NCI-H1105 (cell line): Measurements from ENCODE around the gene DNAH12.
"Not testable (repeated sequence)": the region's sequence is repeated elsewhere in the genome, so short reads cannot be mapped to it uniquely, and the experiment has no call there.

Source experiments
- DNase-seq: peaks from one replicate; lab custom pipeline; 2025; lab: John Stamatoyannopoulos, UW

DNAH12 gene

GRCh38 chr3:57402675-57403074 is 141.5 kb downstream of the DNAH12 start:
- no peak for DNase-seq

DNA sequence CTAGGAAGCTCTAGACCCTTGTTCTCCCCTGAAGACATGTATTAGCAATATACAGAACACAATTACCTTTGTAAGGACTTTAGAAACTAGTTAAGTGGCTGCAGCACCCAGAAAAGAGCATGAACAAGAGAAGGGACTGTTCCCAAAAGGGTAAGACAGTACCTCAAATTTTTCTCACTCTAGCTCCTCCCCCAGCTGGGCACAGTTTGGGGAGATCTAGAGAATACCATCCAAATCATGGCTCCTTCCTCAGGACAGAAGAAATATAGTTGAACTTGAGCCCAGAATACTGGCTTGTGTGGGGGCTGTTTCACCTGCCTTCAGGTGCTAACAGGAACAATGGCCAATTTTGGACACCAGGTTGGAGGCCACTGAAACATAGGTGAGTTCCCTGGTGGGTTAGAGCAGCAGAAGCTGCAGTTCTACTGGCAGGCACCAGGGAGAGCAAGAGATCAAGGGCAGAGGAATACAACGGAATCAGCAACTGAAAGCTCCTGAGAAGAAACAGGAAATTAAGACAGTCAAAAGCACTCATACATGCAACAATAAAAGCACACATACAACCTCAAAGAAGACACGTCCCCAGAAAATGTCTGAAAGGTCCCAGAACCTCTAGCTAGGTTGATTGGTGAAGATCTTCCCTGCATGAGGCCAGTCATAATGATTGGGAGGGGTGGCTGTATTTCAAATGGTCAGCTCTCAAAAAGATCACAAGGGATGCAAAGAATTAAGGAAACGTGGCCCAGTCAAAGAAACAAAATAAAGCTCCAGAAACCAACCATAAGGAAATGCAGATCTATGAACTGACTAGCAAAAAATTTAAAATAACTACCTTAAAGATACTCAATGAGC is 146.7 kb downstream of the DNAH12 start:
- no peak for DNase-seq

DNA sequence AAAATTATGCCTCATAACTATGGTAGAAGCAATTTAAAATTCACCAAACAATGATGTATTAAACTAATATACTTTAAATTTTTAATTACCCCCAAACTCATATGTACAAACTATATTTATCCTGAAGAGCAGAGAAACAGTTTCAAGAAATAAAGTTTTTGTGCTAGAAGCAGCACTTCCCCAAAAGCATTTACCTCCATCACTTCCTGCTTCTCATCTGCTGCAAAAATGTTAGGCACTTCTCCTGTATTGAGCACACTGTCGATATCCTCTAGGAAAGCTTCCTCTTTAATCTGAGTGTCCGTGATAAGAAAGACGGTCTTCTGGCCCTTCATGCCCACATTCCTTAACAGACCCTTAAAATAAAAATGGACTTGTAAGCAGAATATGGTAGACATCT is 150.2 kb downstream of the DNAH12 start:
- no peak for DNase-seq

- no peak for DNase-seq
Measured at GRCh38 chr3:57391767-57392166, 152.4 kb downstream of the DNAH12 start.

GRCh38 chr3:57389271-57389670 is 154.9 kb downstream of the DNAH12 start:
- DNase-seq: no peak

DNA sequence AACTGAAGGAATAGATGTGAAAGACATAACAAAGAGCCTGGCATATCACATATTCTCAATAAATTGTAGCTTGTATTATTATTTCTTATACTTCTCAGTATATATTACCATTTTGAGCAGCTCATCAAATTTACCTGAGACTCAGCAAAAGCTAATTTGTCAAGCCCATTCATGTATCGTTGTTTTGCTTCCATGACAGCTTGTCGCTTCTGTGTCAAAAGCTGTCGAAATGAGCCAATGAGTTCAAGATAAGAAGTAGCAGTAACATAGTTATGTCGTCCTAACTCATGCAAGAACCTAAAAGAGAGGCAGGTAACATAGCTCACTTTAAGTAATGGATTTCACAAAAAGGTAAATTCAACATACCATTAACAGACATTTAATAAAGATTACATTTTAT is 157.8 kb downstream of the DNAH12 start:
- no peak for DNase-seq

DNA sequence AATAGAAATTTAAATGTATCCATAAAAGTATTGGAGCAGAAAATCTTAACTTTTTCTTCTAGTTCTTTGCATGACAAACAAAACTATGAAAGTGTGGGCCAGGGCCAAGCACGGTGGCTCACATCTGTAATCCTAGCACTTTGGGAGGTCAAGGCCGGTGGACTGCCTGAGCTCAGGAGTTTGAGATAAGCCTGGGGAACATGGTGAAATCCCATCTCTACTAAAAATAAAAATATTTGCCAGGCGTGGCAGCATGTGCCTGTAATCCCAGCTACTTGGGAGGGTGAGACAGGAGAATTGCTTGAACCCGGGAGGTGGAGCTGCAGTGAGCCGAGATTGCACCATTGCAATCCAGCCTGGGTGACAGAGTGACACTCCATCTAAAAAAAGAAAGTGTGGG is 158.6 kb downstream of the DNAH12 start:
- DNase-seq: no peak

- DNase-seq: no peak
Measured at GRCh38 chr3:57383838-57384237, 160.3 kb downstream of the DNAH12 start.

GRCh38 chr3:57383406-57383805 is 160.7 kb downstream of the DNAH12 start:
- DNase-seq: no peak

DNA sequence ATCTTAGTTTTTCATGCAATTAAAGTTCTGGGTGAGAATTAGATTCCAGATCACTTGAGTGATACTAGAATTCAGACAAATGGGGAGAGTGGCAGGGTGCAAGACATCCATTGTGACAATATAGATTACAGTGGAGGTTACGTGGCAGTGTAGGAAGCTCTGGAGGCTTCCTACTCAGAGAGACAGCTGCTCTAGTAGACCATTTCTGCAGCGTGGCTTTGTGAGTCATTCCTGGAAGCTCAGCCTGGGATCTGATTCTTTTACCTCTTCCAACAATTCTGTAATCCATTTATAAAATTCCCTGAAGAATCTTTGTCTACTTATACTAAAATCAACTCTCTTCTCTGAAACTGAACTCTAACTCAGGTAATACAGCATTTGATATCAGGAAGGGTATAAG is 161.2 kb downstream of the DNAH12 start:
- DNase-seq: no peak

DNA sequence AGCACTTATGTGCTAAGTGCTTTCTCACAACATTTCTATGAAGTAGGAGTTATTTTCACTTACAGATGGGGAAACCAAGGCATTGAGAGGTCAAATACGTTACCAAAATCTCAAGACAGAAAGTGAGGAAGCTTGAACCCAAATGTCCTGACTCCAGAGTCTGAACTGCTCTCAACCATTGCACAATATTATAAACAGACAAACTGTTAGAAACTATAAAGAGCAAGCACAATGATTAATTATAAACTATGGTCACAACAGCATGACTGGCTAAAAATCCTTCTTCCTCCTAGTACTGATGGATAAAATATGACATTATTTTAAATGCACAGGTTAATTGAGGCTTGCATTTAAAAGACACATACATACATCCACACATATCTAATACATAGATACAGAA is 173.8 kb downstream of the DNAH12 start:
- DNase-seq: no peak

- DNase-seq: not testable (repeated sequence)
Measured at GRCh38 chr3:57365089-57365488, 179.1 kb downstream of the DNAH12 start.

GRCh38 chr3:57356275-57356674 is 187.9 kb downstream of the DNAH12 start:
- not testable (repeated sequence) for DNase-seq

GRCh38 chr3:57354768-57355167 is 189.4 kb downstream of the DNAH12 start:
- no peak for DNase-seq

DNA sequence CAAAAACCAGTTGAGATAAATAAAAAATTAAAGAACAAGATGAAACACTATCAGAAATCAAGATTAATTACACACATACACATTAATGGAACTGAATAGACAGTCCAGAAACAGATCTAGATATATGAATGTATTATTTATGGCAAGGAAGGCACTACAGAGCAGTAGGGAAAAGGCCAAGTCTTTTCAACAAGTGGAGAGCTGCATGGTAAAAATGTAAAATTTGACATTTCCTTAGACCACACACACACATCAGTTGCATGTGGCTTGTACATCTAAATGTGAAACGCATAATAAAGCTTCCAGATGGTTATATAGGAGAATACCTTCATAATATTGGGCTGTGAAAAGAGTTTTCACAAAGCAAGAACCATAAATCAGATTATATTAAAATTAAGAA is 193.9 kb downstream of the DNAH12 start:
- DNase-seq: no peak

GRCh38 chr3:57339071-57339642 is 205.0 kb downstream of the DNAH12 start:
- not testable (repeated sequence) for DNase-seq

DNA sequence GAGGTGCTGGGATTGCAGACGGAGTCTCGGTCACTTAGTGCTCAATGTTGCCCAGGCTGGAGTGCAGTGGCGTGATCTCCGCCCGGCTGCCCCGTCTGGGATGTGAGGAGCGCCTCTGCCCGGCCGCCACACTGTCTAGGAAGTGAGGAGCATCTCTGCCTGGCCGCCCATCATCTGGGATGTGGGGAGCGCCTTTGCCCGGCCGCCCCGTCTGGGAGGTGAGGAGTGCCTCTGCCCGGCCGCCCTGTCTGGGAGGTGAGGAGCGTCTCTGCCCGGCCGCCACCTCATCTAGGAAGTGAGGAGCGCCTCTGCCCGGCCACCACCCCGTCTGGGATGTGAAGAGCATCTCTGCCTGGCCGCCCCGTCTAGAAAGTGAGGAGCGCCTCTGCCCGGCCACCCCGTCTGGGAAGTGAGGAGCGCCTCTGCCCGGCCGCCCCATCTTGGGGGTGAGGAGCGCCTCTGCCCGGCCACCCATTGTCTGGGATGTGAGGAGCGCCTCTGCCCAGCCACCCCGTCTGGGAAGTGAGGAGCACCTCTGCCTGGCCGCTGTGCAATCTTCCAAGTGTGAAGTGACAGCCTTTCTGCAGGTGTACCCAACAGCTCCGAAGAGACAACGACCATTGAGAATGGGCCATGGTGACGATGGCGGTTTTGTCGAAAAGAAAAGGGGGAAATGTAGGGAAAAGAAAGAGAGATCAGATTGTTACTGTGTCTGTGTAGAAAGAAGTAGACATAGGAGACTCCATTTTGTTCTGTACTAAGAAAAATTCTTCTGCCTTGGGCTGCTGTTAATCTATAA is 205.7 kb downstream of the DNAH12 start:
- DNase-seq: not testable (repeated sequence)

DNA sequence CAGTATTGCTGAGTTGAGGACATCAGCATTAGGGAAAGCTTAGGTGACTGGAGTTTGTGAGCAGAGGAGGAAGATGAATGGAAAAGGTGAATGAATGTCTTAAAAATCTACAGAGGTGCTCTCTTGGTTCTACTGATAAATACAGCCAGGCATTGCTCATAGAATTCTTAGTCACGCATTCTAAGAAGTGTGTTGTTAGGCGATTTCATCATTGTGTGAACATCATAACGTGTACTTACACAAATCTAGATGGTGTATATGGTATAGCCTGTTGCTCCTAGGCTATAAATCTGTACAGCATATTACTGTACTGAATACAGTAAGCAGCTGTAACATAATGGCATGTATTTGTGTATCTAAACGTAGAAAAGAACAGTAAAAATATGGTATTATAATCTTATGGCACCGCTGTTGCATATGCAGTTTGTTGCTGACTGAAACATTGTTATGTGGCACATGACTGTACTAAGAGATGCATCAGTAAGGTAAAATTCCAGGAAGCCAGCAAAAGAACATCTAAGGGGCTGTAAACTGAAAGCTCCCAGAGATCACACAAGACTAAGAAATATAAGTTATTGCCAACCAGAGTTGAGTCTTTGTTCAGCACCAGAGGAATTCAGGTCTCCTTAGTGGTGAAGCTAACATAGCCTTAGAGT is 208.7 kb downstream of the DNAH12 start:
- no peak for DNase-seq

DNA sequence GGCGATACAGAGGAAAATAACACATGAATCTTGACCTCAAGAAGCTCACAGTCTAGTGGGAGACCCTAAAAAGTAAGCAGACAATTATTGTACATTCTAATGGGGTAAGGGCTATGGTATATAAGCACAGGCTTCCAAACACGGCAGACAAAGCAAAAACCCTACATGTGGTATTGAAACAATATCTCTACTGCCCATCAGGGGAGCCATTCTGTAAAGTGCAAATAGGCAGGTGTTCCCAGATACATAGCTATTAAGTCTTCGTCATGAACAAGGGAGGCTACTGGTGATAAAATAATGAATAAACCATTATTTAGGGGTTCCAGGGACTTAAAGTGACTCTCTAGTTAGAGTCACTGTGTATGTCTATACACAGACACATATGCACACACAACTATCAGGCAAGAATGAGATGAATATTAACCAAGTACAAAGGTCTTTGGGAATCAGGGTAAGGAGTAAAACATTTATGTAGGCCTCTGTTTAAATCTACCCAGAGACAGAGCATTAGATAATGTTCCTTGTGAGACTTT is 213.0 kb downstream of the DNAH12 start:
- DNase-seq: no peak

- DNase-seq: not testable (repeated sequence)
Measured at GRCh38 chr3:57326498-57326897, 217.6 kb downstream of the DNAH12 start.

- DNase-seq: no peak
Measured at GRCh38 chr3:57314204-57314603, 229.9 kb downstream of the DNAH12 start.

DNA sequence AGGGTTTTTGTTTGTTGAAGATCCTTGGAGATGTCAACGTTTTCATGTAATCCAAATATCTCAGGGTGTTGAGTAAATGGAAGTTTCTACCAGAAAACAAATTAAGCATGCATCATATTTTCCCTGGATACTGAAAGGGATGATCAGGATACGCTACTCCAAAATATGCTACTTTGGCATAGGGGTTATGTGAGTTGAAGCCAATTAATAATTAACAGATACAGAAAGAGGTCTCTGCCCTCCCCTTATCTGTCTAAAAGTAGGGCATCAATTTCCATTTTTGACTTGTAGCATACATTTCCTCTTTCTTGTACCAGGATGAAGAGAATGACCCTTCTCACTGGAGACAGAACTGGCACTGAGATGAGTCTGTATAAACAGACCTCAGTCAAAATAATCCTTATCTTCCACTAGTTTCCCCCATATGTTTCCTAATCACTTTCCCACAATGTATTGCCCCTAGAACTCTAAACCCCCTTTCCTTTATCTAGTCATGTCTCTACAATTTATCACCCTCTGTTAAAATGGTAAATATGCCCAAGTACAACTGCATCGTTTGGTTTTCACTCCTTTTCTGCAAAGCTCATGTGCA is 234.3 kb downstream of the DNAH12 start:
- no peak for DNase-seq
